Nephron progenitor cell (in vitro differentiated cells): ENCODE measurements around the gene NCOA5.

Experiments
- DNase-seq: peaks from one replicate; pipeline ENCODE4 v3.0.0; 2021
- H3K27ac Mint-ChIP-seq: 2 replicates; pipeline ENCODE4 v1.8.0; 2021; ENCODE audit warnings: mild to moderate bottlenecking, moderate library complexity, mixed read lengths
- H3K27me3 Mint-ChIP-seq: 2 replicates; pipeline ENCODE4 v1.8.0; 2021; ENCODE audit warnings: mild to moderate bottlenecking, low read depth, mixed read lengths; ENCODE audit not compliant: poor library complexity
- H3K36me3 Mint-ChIP-seq: 2 replicates; pipeline ENCODE4 v1.8.0; 2021; ENCODE audit warnings: low read depth, mixed read lengths
- H3K4me1 Mint-ChIP-seq: 2 replicates; pipeline ENCODE4 v1.8.0; 2021; ENCODE audit warnings: mixed read lengths
- H3K4me3 Mint-ChIP-seq: 2 replicates; pipeline ENCODE4 v1.8.0; 2021; ENCODE audit warnings: mild to moderate bottlenecking, moderate library complexity, mixed read lengths
- H3K9me3 Mint-ChIP-seq: 2 replicates; pipeline ENCODE4 v1.8.0; 2021; ENCODE audit warnings: mild to moderate bottlenecking, moderate library complexity, mixed read lengths
- CTCF ChIP-seq: fragments of 200-600 bp; sonication (generic); IDR thresholded peaks from 2 replicates; pipeline ENCODE4 v1.5.0; 2021; ENCODE audit warnings: antibody characterized with exemption

NCOA5 gene

GRCh38 chr20:46089417-46090388 is at the start of gene NCOA5:
NCOA5 (minus strand) TSS chr20:46089962; CDS start chr20:46079424, 10,538 bp downstream.
- Mint-ChIP-seq H3K9me3 (peaks cover 4% of the 10 kb centered on the region), H3K27me3 (peaks cover 11% of the 10 kb centered on the region), H3K4me1 (peaks cover 55% of the 10 kb centered on the region), H3K4me3 (peak within 1 kb of the TSS; percentile 91), H3K36me3 (no peaks in the 10 kb centered on the region), H3K27ac (peak within 1 kb of the TSS; percentile 90)
- DNase-seq: peak; percentile 95
- TF ChIP-seq CTCF: no peak

GRCh38 chr20:46139266-46139889 is 49.6 kb upstream of the NCOA5 start:
- no peak for DNase-seq
- no peaks in the 10 kb centered on the region for H3K36me3 Mint-ChIP-seq
- H3K4me1 Mint-ChIP-seq: peaks cover 9% of the 10 kb centered on the region
- H3K27me3 Mint-ChIP-seq: peaks cover 79% of the 10 kb centered on the region
- H3K4me3 Mint-ChIP-seq: no peak overlapping the region
- H3K27ac Mint-ChIP-seq: no peak overlapping the region
- no peak for TF ChIP-seq CTCF
- no peaks in the 10 kb centered on the region for H3K9me3 Mint-ChIP-seq

- peaks cover 9% of the 10 kb centered on the region for H3K4me1 Mint-ChIP-seq
- no peaks in the 10 kb centered on the region for H3K9me3 Mint-ChIP-seq
- no peak for DNase-seq
- no peak for TF ChIP-seq CTCF
- H3K36me3 Mint-ChIP-seq: no peaks in the 10 kb centered on the region
- H3K27ac Mint-ChIP-seq: no peak overlapping the region
- H3K4me3 Mint-ChIP-seq: no peak overlapping the region
- peaks cover 82% of the 10 kb centered on the region for H3K27me3 Mint-ChIP-seq
These were observed 48.1 kb upstream of the NCOA5 start for GRCh38 chr20:46137816-46138215.

GRCh38 chr20:46135856-46136633 is 46.3 kb upstream of the NCOA5 start:
- H3K4me1 Mint-ChIP-seq: no peaks in the 10 kb centered on the region
- H3K27ac Mint-ChIP-seq: no peak overlapping the region
- H3K4me3 Mint-ChIP-seq: no peak overlapping the region
- no peak for DNase-seq
- H3K27me3 Mint-ChIP-seq: peaks cover 83% of the 10 kb centered on the region
- H3K36me3 Mint-ChIP-seq: no peaks in the 10 kb centered on the region
- H3K9me3 Mint-ChIP-seq: no peaks in the 10 kb centered on the region
- TF ChIP-seq CTCF: no peak

- no peaks in the 10 kb centered on the region for H3K9me3 Mint-ChIP-seq
- no peak overlapping the region for H3K4me3 Mint-ChIP-seq
- H3K36me3 Mint-ChIP-seq: no peaks in the 10 kb centered on the region
- peaks cover 90% of the 10 kb centered on the region for H3K27me3 Mint-ChIP-seq
- no peak for DNase-seq
- TF ChIP-seq CTCF: no peak
- H3K27ac Mint-ChIP-seq: no peak overlapping the region
- no peaks in the 10 kb centered on the region for H3K4me1 Mint-ChIP-seq
These were observed 45.0 kb upstream of the NCOA5 start for GRCh38 chr20:46134716-46135115.
